Globus pallidus (tissue), 1 donor: ENCODE data around the gene CDC45.

ENCODE experiments used
- DNase-seq: peaks from one replicate; pipeline ENCODE4 v3.0.0-alpha.2; 2015; ENCODE audit warnings: low spot score

CDC45 gene

GRCh38 chr22:19566279-19567156 is 86.8 kb downstream of the CDC45 start:
- DNase-seq = no peak

GRCh38 chr22:19567157-19568009 is 87.7 kb downstream of the CDC45 start:
- DNase-seq = no peak

GRCh38 chr22:19568337-19569275 is 88.9 kb downstream of the CDC45 start:
- DNase-seq = no peak

GRCh38 chr22:19569276-19569640 is 89.5 kb downstream of the CDC45 start:
- DNase-seq = no peak

- no peak for DNase-seq
Observed at GRCh38 chr22:19569976-19570375, 90.3 kb downstream of the CDC45 start.
